IPS-18c (cell line): Measurements from ENCODE around the gene SOCS3.

Experiments used
- H3K4me3 ChIP-seq: 2 replicates; pipeline ENCODE4 v1.7.0; 2013; ENCODE audit warnings: low read depth, mild to moderate bottlenecking, low read length, moderate library complexity; ENCODE audit not compliant: insufficient read depth
- H3K9me3 ChIP-seq: one replicate; pipeline ENCODE4 v1.6.1; 2013; ENCODE audit warnings: mild to moderate bottlenecking, low read length, moderate library complexity; ENCODE audit not compliant: control insufficient read depth, insufficient read depth

The SOCS3 gene

GRCh38 chr17:78360371-78361224 is 721 bp upstream of the SOCS3 start:
- Histone ChIP-seq H3K9me3 (peaks cover 2% of the 10 kb centered on the region), H3K4me3 (peak overlapping the region; percentile 65)

GRCh38 chr17:78359321-78359996 is 418 bp downstream of the SOCS3 start:
- H3K9me3 ChIP-seq = peaks cover 2% of the 10 kb centered on the region
- peak overlapping the region; percentile 80 for H3K4me3 ChIP-seq

GRCh38 chr17:78358538-78359320 is 1.1 kb downstream of the SOCS3 start:
- peaks cover 2% of the 10 kb centered on the region for H3K9me3 ChIP-seq
- peak overlapping the region; percentile 80 for H3K4me3 ChIP-seq

GRCh38 chr17:78357672-78358537 is 2.0 kb downstream of the SOCS3 start:
- Histone ChIP-seq H3K9me3 (peaks cover 2% of the 10 kb centered on the region), H3K4me3 (peak overlapping the region; percentile 80)

- Histone ChIP-seq H3K9me3 (peaks cover 2% of the 10 kb centered on the region), H3K4me3 (no peak overlapping the region)
These were observed 2.7 kb downstream of the SOCS3 start for GRCh38 chr17:78357177-78357586.

- 0 out of 2 replicates have a peak overlapping the region, but pooled peaks have one; percentile 15 for H3K4me3 ChIP-seq
- peaks cover 2% of the 10 kb centered on the region for H3K9me3 ChIP-seq
These were observed 3.7 kb downstream of the SOCS3 start for GRCh38 chr17:78356101-78356713.

GRCh38 chr17:78355701-78356100 is 4.2 kb downstream of the SOCS3 start:
- no peak overlapping the region for H3K4me3 ChIP-seq
- H3K9me3 ChIP-seq = peaks cover 2% of the 10 kb centered on the region

- H3K9me3 ChIP-seq = peaks cover 4% of the 10 kb centered on the region
- H3K4me3 ChIP-seq = no peak overlapping the region
These were observed 4.7 kb downstream of the SOCS3 start for GRCh38 chr17:78355045-78355641.

GRCh38 chr17:78353834-78354233 is 6.0 kb downstream of the SOCS3 start:
- Histone ChIP-seq H3K9me3 (peaks cover 2% of the 10 kb centered on the region), H3K4me3 (no peak overlapping the region)

- Histone ChIP-seq H3K4me3 (no peak overlapping the region), H3K9me3 (peaks cover 2% of the 10 kb centered on the region)
These were observed 8.3 kb downstream of the SOCS3 start for GRCh38 chr17:78351449-78352006.

GRCh38 chr17:78349891-78350642 is 9.8 kb downstream of the SOCS3 start:
- H3K9me3 ChIP-seq = peaks cover 2% of the 10 kb centered on the region

GRCh38 chr17:78348055-78348770 is 11.7 kb downstream of the SOCS3 start:
- Histone ChIP-seq H3K4me3 (no peak overlapping the region), H3K9me3 (peaks cover 2% of the 10 kb centered on the region)

More at GRCh38 chr17:78349891-78350642, 9.8 kb downstream of the SOCS3 start:
- no peak overlapping the region for H3K4me3 ChIP-seq

GRCh38 chr17:78347453-78347852 is 12.4 kb downstream of the SOCS3 start:
- Histone ChIP-seq H3K9me3 (peaks cover 2% of the 10 kb centered on the region), H3K4me3 (no peak overlapping the region)

GRCh38 chr17:78346605-78347250 is 13.1 kb downstream of the SOCS3 start:
- peaks cover 2% of the 10 kb centered on the region for H3K9me3 ChIP-seq

More at GRCh38 chr17:78346605-78347250, 13.1 kb downstream of the SOCS3 start:
- no peak overlapping the region for H3K4me3 ChIP-seq
